Measurements from ENCODE around the gene TPCN2. TPM values are rescaled to one million over a fixed set of nuclear protein-coding genes. Genes with fewer than 3 reads are reported as not detected.

TPCN2 gene
- total RNA-seq, 2 experiments from 2014 or later: 18.0 to 22.1 TPM

GRCh38 chr11:69173925-69174581 lies 125.3 kb downstream of the TPCN2 start:
- H3K27me3 Mint-ChIP-seq: no peaks in the 10 kb centered on the region
- no peak for DNase-seq
- H3K9me3 Mint-ChIP-seq: peaks cover 5% of the 10 kb centered on the region
- no peak overlapping the region for H3K27ac Mint-ChIP-seq
- POLR2A ChIA-PET: no interaction called here
- no peaks in the 10 kb centered on the region for H3K36me3 Mint-ChIP-seq (ENCODE audit: low read depth)
- H3K4me3 Mint-ChIP-seq: no peak overlapping the region
- H3K4me1 Mint-ChIP-seq: no peaks in the 10 kb centered on the region
- CTCF ChIA-PET: no interaction called here

- CTCF ChIA-PET: interaction anchor here (0.7 kb wide), 1 partner anchor 43 kb away, joined by 3 read pairs; no protein-coding TSS in a partner anchor
- DNase-seq: no peak
- no peak overlapping the region for H3K4me3 Mint-ChIP-seq
These were observed 126.1 kb downstream of the TPCN2 start for GRCh38 chr11:69174841-69175240.

GRCh38 chr11:69178819-69179482 lies 130.2 kb downstream of the TPCN2 start:
- DNase-seq: no peak
- CTCF ChIA-PET: no interaction called here
- Mint-ChIP-seq H3K9me3 (peaks cover 5% of the 10 kb centered on the region), H3K4me3 (no peak overlapping the region), H3K27me3 (no peaks in the 10 kb centered on the region), H3K4me1 (no peaks in the 10 kb centered on the region), H3K27ac (no peak overlapping the region), H3K36me3 (ENCODE audit: low read depth) (no peaks in the 10 kb centered on the region)
- POLR2A ChIA-PET: no interaction called here

More at GRCh38 chr11:69174841-69175240, 126.1 kb downstream of the TPCN2 start:
- Mint-ChIP-seq H3K4me1 (no peaks in the 10 kb centered on the region), H3K9me3 (peaks cover 5% of the 10 kb centered on the region), H3K27ac (no peak overlapping the region), H3K27me3 (no peaks in the 10 kb centered on the region), H3K36me3 (ENCODE audit: low read depth) (no peaks in the 10 kb centered on the region)
- POLR2A ChIA-PET: no interaction called here

- peaks cover 2% of the 10 kb centered on the region for H3K27me3 Mint-ChIP-seq
- ChIA-PET POLR2A (no interaction called here), CTCF (no interaction called here)
- H3K27ac Mint-ChIP-seq: no peak overlapping the region
- H3K4me3 Mint-ChIP-seq: no peak overlapping the region
- DNase-seq: no peak
- H3K4me1 Mint-ChIP-seq: no peaks in the 10 kb centered on the region
- H3K36me3 Mint-ChIP-seq (ENCODE audit: low read depth): no peaks in the 10 kb centered on the region
- H3K9me3 Mint-ChIP-seq: no peaks in the 10 kb centered on the region
These were observed 131.5 kb downstream of the TPCN2 start for GRCh38 chr11:69180226-69180625.

- DNase-seq: no peak
- Mint-ChIP-seq H3K27ac (no peak overlapping the region), H3K4me1 (no peaks in the 10 kb centered on the region), H3K9me3 (no peaks in the 10 kb centered on the region), H3K36me3 (ENCODE audit: low read depth) (no peaks in the 10 kb centered on the region), H3K4me3 (no peak overlapping the region), H3K27me3 (peaks cover 2% of the 10 kb centered on the region)
- CTCF ChIA-PET: no interaction called here
- POLR2A ChIA-PET: no interaction called here
These were observed 132.0 kb downstream of the TPCN2 start for GRCh38 chr11:69180726-69181125.

- Mint-ChIP-seq H3K9me3 (peaks cover 3% of the 10 kb centered on the region), H3K27me3 (peaks cover 2% of the 10 kb centered on the region), H3K4me1 (no peaks in the 10 kb centered on the region), H3K4me3 (no peak overlapping the region), H3K36me3 (ENCODE audit: low read depth) (no peaks in the 10 kb centered on the region), H3K27ac (no peak overlapping the region)
- ChIA-PET POLR2A (no interaction called here), CTCF (interaction anchor here (1.1 kb wide), 1 partner anchor 13 kb away, joined by 3 read pairs; no protein-coding TSS in a partner anchor)
- DNase-seq: no peak
These were observed 134.9 kb downstream of the TPCN2 start for GRCh38 chr11:69183613-69184012.

Small RNAs within 50 kb of the gene (microRNA-seq; reads per million reads assigned to microRNA genes)
- not detected for gene MIR3164 (ENCODE audit: borderline microRNAs expressed, borderline replicate concordance)

Other genes with a start within 250 kb of the TPCN2 start
- 10 to 100 TPM; 66.3 to 69.9 TPM for gene CPT1A, start 207.0 kb upstream of the TPCN2 start, total RNA-seq
- 10 to 100 TPM; 56.8 to 61.8 TPM for gene MRPL21, start 145.1 kb upstream of the TPCN2 start, total RNA-seq
- 10 to 100 TPM; 23.9 to 28.3 TPM for gene IGHMBP2, start 145.0 kb upstream of the TPCN2 start, total RNA-seq
- gene MRGPRD, start 67.9 kb upstream of the TPCN2 start, total RNA-seq: not detected
- not detected for gene MRGPRF, start 35.7 kb upstream of the TPCN2 start, total RNA-seq
- under 1 TPM in 1 of 2 experiments, not detected in 1; 0.12 TPM for gene SMIM38, start 107.0 kb downstream of the TPCN2 start, total RNA-seq
- not detected for gene MYEOV, start 245.2 kb downstream of the TPCN2 start, total RNA-seq

All from activated CD4-positive, alpha-beta T cell treated with anti-CD3 and anti-CD28 coated beads, Interleukin-2, amount 10 ng/mL, durations not matched to agents 7 days and 5 days (primary cell).